ENCODE results near the gene ATP13A4.

ATP13A4 gene

GRCh38 chr3:193554811-193555210 lies at the start of gene ATP13A4:
Gene ATP13A4 (minus strand): TSS chr3:193554895. CDS start chr3:193554799, 96 bp downstream.
- DNase-seq: no peak

GRCh38 chr3:193599393-193599792 lies 44.7 kb upstream of the ATP13A4 start:
- no peak for DNase-seq

GRCh38 chr3:193598202-193598601 lies 43.5 kb upstream of the ATP13A4 start:
- DNase-seq: no peak

GRCh38 chr3:193595939-193596487 lies 41.3 kb upstream of the ATP13A4 start:
- no peak for DNase-seq

GRCh38 chr3:193594946-193595689 lies 40.4 kb upstream of the ATP13A4 start:
- DNase-seq: no peak

- DNase-seq: no peak
These were observed 39.0 kb upstream of the ATP13A4 start for GRCh38 chr3:193593668-193594030.

- DNase-seq: peak; percentile 96 to 98
These were observed 38.4 kb upstream of the ATP13A4 start, which contains the start of gene OPA1 for GRCh38 chr3:193592841-193593667. Gene OPA1 (plus strand): TSS chr3:193593208. CDS start chr3:193593378, 170 bp downstream.

GRCh38 chr3:193590088-193590856 lies 35.6 kb upstream of the ATP13A4 start:
- no peak for DNase-seq

- no peak for DNase-seq
These were observed 34.9 kb upstream of the ATP13A4 start for GRCh38 chr3:193589616-193590015.

GRCh38 chr3:193589129-193589528 lies 34.4 kb upstream of the ATP13A4 start:
- DNase-seq: no peak

- no peak for DNase-seq
These were observed 31.8 kb upstream of the ATP13A4 start for GRCh38 chr3:193586526-193586925.

GRCh38 chr3:193585530-193585929 lies 30.8 kb upstream of the ATP13A4 start:
- no peak for DNase-seq

- DNase-seq: no peak
These were observed 19.9 kb upstream of the ATP13A4 start for GRCh38 chr3:193574488-193575070.

- no peak for DNase-seq
These were observed 18.9 kb upstream of the ATP13A4 start for GRCh38 chr3:193573403-193574191.

- DNase-seq: peak in 1 of 2 experiments; percentile 47
These were observed 17.8 kb upstream of the ATP13A4 start for GRCh38 chr3:193572426-193572908.

- DNase-seq: no peak
These were observed 14.4 kb upstream of the ATP13A4 start for GRCh38 chr3:193569119-193569518.

- DNase-seq: no peak
These were observed 9.3 kb upstream of the ATP13A4 start for GRCh38 chr3:193564012-193564411.

- no peak for DNase-seq
These were observed 8.7 kb upstream of the ATP13A4 start for GRCh38 chr3:193563426-193563825.

- no peak for DNase-seq
These were observed 6.2 kb upstream of the ATP13A4 start for GRCh38 chr3:193560870-193561269.

- no peak for DNase-seq
These were observed 5.4 kb upstream of the ATP13A4 start for GRCh38 chr3:193560091-193560490.

GRCh38 chr3:193559100-193559499 lies 4.4 kb upstream of the ATP13A4 start:
- DNase-seq: no peak

GRCh38 chr3:193556841-193557240 lies 2.1 kb upstream of the ATP13A4 start:
- no peak for DNase-seq
